Esophagus squamous epithelium (tissue), 4 donors: ENCODE results near the gene RNF220.

ENCODE experiments used
- CTCF ChIP-seq, 6 experiments: fragments of 450-650 bp in 4 of 6; fragments of 200-600 bp in 2 of 6; sonication (generic) in 2 of 6; IDR thresholded peaks; one replicate each; pipeline ENCODE4 v1.5.1; 2016 to 2019; ENCODE audit warnings: antibody characterized with exemption in 6 of 6, mild to moderate bottlenecking in 4 of 6, moderate library complexity in 4 of 6
- POLR2A ChIP-seq, 4 donors: fragments of 450-650 bp; IDR thresholded peaks; one replicate each; pipeline ENCODE4 v1.6.1; 2017; ENCODE audit warnings: antibody characterized with exemption in 4 of 4, mild to moderate bottlenecking in 4 of 4, moderate library complexity in 3 of 4

- TF ChIP-seq POLR2A (IDR thresholded peaks at IDR 0.05), result no peak
- no peak for TF ChIP-seq CTCF (IDR thresholded peaks at IDR 0.05)
Measured at GRCh38 chr1:44673675-44674112, 268.6 kb downstream of the RNF220 start.
